Natural killer cell (primary cell): ENCODE data around the gene PARVB. TPM values are rescaled to one million over a fixed set of nuclear protein-coding genes. Genes with fewer than 3 reads are reported as not detected.

Source experiments
- ATAC-seq, 3 donors: fragments of 150-1000 bp in 2 of 3; fragments of 200-7000 bp in 1 of 3; cut with Tn5 transposase; 1 replicate in 1 of 3; 2 replicates in 2 of 3; pipeline ENCODE4 v1.10.0; 2021; ENCODE audit warnings: mild to moderate bottlenecking in 2 of 3, moderate library complexity in 2 of 3
- DNase-seq, 2 donors: peaks; one replicate each; pipeline versions ENCODE4 v3.0.0 to v3.0.0-alpha.2; 2013 to 2021; ENCODE audit warnings: mixed read lengths in 1 of 2
- H3K27ac ChIP-seq: one replicate; pipeline ENCODE4 v1.5.1; 2013; ENCODE audit warnings: mild to moderate bottlenecking, low read length
- H3K27me3 ChIP-seq: one replicate; pipeline ENCODE4 v1.6.1; 2013; ENCODE audit warnings: low read length; ENCODE audit not compliant: control insufficient read depth, insufficient read depth
- H3K36me3 ChIP-seq: one replicate; pipeline ENCODE4 v1.6.1; 2013; ENCODE audit warnings: low read length; ENCODE audit not compliant: control insufficient read depth, insufficient read depth
- H3K4me1 ChIP-seq: one replicate; pipeline ENCODE4 v1.6.1; 2013; ENCODE audit warnings: low read length; ENCODE audit not compliant: control insufficient read depth, insufficient read depth
- H3K4me3 ChIP-seq: one replicate; pipeline ENCODE4 v1.5.1; 2013; ENCODE audit warnings: low read length
- H3K9me3 ChIP-seq: one replicate; pipeline ENCODE4 v1.6.1; 2013; ENCODE audit warnings: low read length; ENCODE audit not compliant: control insufficient read depth, insufficient read depth
- H3K27ac Mint-ChIP-seq, 2 donors: one replicate each; pipeline ENCODE4 v1.8.0; 2022; ENCODE audit warnings: mild to moderate bottlenecking in 2 of 2, mixed read lengths in 2 of 2, moderate library complexity in 1 of 2
- H3K27me3 Mint-ChIP-seq, 2 donors: one replicate each; pipeline ENCODE4 v1.8.0; 2022; ENCODE audit warnings: low read depth in 2 of 2, mixed read lengths in 2 of 2
- H3K36me3 Mint-ChIP-seq: one replicate; pipeline ENCODE4 v1.8.0; 2022; ENCODE audit warnings: mixed read lengths
- H3K4me1 Mint-ChIP-seq, 2 donors: one replicate each; pipeline ENCODE4 v1.8.0; 2022; ENCODE audit warnings: mixed read lengths in 2 of 2
- H3K4me3 Mint-ChIP-seq: one replicate; pipeline ENCODE4 v1.8.0; 2022; ENCODE audit warnings: mild to moderate bottlenecking, moderate library complexity, mixed read lengths
- H3K9me3 Mint-ChIP-seq, 2 donors: one replicate each; pipeline ENCODE4 v1.8.0; 2022; ENCODE audit warnings: mixed read lengths in 2 of 2
- WGBS: methylation state at CpG from one replicate; pipeline ENCODE4 v1.1.7; 2013; ENCODE audit warnings: missing lambda C conversion rate; ENCODE audit not compliant: insufficient coverage; 5-methylcytosine and 5-hydroxymethylcytosine counted together
- intact Hi-C: fragments of 100-400 bp; cut with micrococcal nuclease; formaldehyde crosslinking; loops from one replicate; pipeline ENCODE4 v1.14.2; 2022
- total RNA-seq, 4 donors: library from RNA; stranded (reverse); fragments of 120-200 nt in 1 of 4; gene quantifications; one replicate each; pipeline versions ENCODE4 v1.2.3 to v1.2.4, GENCODE V29; 2013 to 2022
- TF ChIP-seq, protein P1 (sequence below): fragments of 200-600 bp; IDR thresholded peaks from one replicate; pipeline ENCODE4 v1.8.0; 2022; ENCODE audit warnings: antibody characterized with exemption

The PARVB gene
- total RNA-seq, 3 donors from 2014 or later (not counting 1 experiment from before 2014, with no cell fraction given) = 2.9 to 12.5 (median 8.1) TPM

DNA sequence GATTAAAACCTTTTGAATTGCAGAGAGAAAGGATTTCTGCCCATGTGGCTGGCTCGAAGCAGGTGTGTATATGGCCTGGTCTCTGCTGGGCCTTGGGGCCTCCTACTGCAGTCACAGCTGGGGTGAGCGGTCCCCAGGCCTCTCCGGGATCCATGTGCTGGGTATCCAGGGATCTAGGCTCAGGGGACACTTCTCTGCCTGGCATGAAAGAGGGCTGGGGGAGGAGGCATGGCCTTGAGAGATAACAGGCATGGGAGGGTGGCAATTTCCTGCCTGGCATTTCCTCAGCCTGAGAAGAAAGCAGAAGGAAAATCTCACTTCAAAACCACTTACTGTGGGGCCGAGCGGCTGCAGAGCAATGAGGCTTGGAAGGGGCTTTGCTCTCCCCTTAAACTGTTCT, 136.3 kb downstream of the PARVB start:
- Mint-ChIP-seq H3K27me3 (peaks cover 0 to 2% of the 10 kb centered on the region in 2 donors), H3K27ac (no peak overlapping the region), H3K4me1 (no peaks in the 10 kb centered on the region), H3K9me3 (no peaks in the 10 kb centered on the region), H3K4me3 (no peak overlapping the region), H3K36me3 (no peaks in the 10 kb centered on the region)
- 52% methylated on average over 5 of the region's 5 CpGs for WGBS
- ATAC-seq (no peak), DNase-seq (no peak)
- Histone ChIP-seq H3K4me1 (peaks cover 3% of the 10 kb centered on the region), H3K4me3 (no peak overlapping the region), H3K36me3 (no peaks in the 10 kb centered on the region), H3K27me3 (no peaks in the 10 kb centered on the region), H3K9me3 (no peaks in the 10 kb centered on the region), H3K27ac (no peak overlapping the region)
- intact Hi-C loops = no loop called here
- TF ChIP-seq, protein P1, sequence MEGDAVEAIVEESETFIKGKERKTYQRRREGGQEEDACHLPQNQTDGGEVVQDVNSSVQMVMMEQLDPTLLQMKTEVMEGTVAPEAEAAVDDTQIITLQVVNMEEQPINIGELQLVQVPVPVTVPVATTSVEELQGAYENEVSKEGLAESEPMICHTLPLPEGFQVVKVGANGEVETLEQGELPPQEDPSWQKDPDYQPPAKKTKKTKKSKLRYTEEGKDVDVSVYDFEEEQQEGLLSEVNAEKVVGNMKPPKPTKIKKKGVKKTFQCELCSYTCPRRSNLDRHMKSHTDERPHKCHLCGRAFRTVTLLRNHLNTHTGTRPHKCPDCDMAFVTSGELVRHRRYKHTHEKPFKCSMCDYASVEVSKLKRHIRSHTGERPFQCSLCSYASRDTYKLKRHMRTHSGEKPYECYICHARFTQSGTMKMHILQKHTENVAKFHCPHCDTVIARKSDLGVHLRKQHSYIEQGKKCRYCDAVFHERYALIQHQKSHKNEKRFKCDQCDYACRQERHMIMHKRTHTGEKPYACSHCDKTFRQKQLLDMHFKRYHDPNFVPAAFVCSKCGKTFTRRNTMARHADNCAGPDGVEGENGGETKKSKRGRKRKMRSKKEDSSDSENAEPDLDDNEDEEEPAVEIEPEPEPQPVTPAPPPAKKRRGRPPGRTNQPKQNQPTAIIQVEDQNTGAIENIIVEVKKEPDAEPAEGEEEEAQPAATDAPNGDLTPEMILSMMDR = no peak

DNA sequence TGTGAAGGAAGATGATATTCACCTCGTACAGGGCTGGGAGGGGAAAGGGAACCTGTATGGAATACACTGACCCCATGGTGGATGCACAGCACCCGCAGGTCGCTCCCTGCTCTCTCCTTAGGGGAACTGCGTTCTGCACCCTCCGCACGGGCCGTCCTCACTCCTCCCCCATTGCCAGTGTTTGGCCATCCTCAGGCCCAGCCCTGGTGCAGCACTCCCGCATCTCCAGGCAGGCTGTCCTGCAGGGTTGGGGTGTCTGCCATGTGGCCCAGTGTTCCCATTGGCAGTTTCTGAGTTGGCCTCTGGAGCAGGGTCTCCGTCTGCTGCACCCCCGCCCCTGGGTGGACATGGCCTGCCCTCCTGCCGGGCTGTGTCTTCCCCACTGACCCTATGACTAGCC, 137.6 kb downstream of the PARVB start:
- no peak overlapping the region for H3K27ac ChIP-seq
- no peak overlapping the region for H3K4me3 Mint-ChIP-seq
- H3K4me1 ChIP-seq = peaks cover 3% of the 10 kb centered on the region
- intact Hi-C loops = no loop called here
- H3K27ac Mint-ChIP-seq = no peak overlapping the region
- TF ChIP-seq, protein P1 = no peak
- H3K4me3 ChIP-seq = no peak overlapping the region
- no peaks in the 10 kb centered on the region for H3K36me3 Mint-ChIP-seq
- no peak for DNase-seq
- 95% methylated on average over 11 of the region's 11 CpGs for WGBS
- no peak for ATAC-seq
- H3K36me3 ChIP-seq = no peaks in the 10 kb centered on the region
- no peaks in the 10 kb centered on the region for H3K9me3 ChIP-seq
- H3K27me3 ChIP-seq = no peaks in the 10 kb centered on the region
- H3K27me3 Mint-ChIP-seq = peaks cover 0 to under 1% of the 10 kb centered on the region in 2 donors
- no peaks in the 10 kb centered on the region for H3K9me3 Mint-ChIP-seq
- H3K4me1 Mint-ChIP-seq = no peaks in the 10 kb centered on the region

DNA sequence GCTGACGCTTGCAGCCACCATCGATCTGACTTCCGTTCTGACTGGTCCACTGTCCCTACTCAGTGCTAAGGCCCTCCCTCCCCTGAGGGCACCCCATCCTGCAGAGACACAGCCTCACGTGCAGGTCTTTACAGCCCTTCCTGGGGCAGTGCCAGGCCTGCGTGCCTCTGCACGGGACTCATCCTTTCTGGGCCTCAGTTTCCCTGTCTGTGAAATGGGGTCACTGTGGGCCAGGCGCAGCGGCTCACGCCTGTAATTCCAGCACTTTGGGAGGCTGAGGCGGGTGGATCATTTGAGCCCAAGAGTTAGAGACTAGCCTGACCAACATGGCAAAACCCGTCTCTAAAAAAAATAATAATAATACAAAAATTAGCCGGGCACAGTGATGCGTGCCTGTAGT, 138.9 kb downstream of the PARVB start:
- intact Hi-C loops = no loop called here
- TF ChIP-seq, protein P1 = no peak
- Histone ChIP-seq H3K36me3 (no peaks in the 10 kb centered on the region), H3K4me3 (no peak overlapping the region), H3K9me3 (no peaks in the 10 kb centered on the region), H3K4me1 (peaks cover 3% of the 10 kb centered on the region), H3K27ac (no peak overlapping the region), H3K27me3 (no peaks in the 10 kb centered on the region)
- no peaks in the 10 kb centered on the region for H3K9me3 Mint-ChIP-seq
- ATAC-seq (no peak), DNase-seq (no peak)
- no peak overlapping the region for H3K4me3 Mint-ChIP-seq
- no peaks in the 10 kb centered on the region for H3K27me3 Mint-ChIP-seq
- no peaks in the 10 kb centered on the region for H3K36me3 Mint-ChIP-seq
- no peak overlapping the region for H3K27ac Mint-ChIP-seq
- no peaks in the 10 kb centered on the region for H3K4me1 Mint-ChIP-seq
- 97% methylated on average over 13 of the region's 13 CpGs for WGBS

DNA sequence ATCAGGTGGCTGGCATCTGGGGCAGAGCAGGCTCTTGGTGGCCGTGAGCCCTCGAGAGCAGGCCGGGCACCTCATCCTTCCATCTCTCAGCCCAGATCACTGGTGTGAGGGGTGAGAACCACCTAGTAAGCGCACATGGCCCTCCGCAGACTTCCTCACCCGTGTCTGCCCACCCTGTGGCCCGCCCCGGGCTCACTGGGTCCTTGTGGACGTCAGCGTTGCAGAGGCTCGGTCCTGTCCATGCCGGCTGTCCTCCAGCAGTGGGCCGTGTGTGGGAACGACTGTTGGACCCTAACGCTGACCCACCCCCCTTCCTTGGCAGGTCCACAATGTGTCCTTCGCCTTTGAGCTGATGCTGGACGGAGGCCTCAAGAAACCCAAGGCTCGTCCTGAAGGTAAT, 139.4 kb downstream of the PARVB start:
- Mint-ChIP-seq H3K9me3 (no peaks in the 10 kb centered on the region), H3K4me1 (no peaks in the 10 kb centered on the region), H3K27ac (no peak overlapping the region), H3K4me3 (no peak overlapping the region), H3K27me3 (no peaks in the 10 kb centered on the region), H3K36me3 (no peaks in the 10 kb centered on the region)
- no peak for DNase-seq
- Histone ChIP-seq H3K9me3 (no peaks in the 10 kb centered on the region), H3K4me3 (no peak overlapping the region), H3K36me3 (no peaks in the 10 kb centered on the region), H3K27ac (no peak overlapping the region), H3K27me3 (no peaks in the 10 kb centered on the region), H3K4me1 (peaks cover 3% of the 10 kb centered on the region)
- WGBS = 92% methylated on average over 18 of the region's 18 CpGs
- TF ChIP-seq, protein P1 = no peak
- no peak for ATAC-seq
- intact Hi-C loops = no loop called here
